Fibroblast of lung (primary cell): ENCODE results near the gene PUSL1.

Experiments used
- EZH2 ChIP-seq: IDR thresholded peaks from 2 replicates; pipeline ENCODE4 v1.5.1; 2012; ENCODE audit warnings: low read length, control low read depth, mild to moderate bottlenecking; ENCODE audit errors: missing control alignments
- TF ChIP-seq, protein P1 (sequence below), 2 donors: IDR thresholded peaks in 1 of 2; conservative IDR thresholded peaks in 1 of 2; 1 replicate in 1 of 2; 2 replicates in 1 of 2; pipeline ENCODE4 v1.5.1; 2011 to 2012; ENCODE audit warnings: low read length in 2 of 2, control low read depth in 1 of 2, inconsistent platforms in 1 of 2, low read depth in 1 of 2, mild to moderate bottlenecking in 1 of 2

DNA sequence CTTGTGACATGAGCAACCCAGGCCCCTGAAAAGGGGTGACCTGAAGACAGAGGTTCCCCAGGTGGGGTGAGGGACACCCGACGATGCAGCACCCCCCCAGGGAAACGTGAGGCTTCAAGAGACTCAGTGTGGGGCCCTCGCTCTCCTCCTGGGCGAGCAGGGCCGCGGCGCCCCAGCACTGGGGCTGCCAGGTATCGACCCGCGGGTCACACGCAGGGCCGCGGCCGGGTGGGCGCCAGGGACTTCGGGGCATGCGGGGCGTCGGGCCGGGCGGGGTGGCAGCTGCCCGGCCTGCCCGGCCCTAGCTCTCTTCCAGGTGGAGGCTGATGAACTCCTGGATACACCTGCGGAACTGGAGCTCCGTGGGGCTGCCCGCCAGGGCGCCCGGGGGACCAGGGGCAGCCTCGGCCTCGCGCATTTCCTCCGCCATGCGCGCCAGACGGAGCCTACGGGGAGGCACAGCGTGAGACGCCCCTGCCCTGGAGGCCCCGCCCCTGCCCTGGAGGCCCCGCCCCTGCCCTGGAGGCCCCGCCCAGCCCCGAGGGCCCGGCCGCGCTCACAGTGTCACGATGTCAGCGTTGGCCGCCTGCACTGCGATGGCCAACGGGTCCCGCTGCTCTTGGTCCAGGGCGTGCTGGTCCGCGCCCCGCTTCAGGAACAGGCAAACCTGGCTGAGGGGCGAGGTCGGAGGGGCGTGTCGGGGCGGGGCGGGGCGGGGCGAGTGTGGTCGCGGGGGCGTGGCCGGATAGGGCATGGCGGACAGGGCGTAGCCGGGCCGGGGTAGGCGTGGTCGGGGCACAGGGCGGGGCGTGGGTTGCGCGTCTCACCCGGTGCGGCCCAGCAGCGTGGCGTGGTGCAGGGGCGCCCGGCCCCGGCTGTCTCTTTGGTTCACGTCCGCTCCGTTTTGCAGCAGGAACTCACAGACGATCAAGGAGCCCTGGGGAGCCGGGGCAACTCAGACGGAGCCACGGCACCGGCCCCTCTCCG, 14.8 kb upstream of the PUSL1 start:
- TF ChIP-seq, protein P1, sequence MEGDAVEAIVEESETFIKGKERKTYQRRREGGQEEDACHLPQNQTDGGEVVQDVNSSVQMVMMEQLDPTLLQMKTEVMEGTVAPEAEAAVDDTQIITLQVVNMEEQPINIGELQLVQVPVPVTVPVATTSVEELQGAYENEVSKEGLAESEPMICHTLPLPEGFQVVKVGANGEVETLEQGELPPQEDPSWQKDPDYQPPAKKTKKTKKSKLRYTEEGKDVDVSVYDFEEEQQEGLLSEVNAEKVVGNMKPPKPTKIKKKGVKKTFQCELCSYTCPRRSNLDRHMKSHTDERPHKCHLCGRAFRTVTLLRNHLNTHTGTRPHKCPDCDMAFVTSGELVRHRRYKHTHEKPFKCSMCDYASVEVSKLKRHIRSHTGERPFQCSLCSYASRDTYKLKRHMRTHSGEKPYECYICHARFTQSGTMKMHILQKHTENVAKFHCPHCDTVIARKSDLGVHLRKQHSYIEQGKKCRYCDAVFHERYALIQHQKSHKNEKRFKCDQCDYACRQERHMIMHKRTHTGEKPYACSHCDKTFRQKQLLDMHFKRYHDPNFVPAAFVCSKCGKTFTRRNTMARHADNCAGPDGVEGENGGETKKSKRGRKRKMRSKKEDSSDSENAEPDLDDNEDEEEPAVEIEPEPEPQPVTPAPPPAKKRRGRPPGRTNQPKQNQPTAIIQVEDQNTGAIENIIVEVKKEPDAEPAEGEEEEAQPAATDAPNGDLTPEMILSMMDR (conservative IDR thresholded peaks at IDR 0.05 in 1 of 2, IDR thresholded peaks at IDR 0.05 in 1 of 2; ENCODE audit: low read depth in 1 of 2, low read length in 2 of 2) = no peak
- TF ChIP-seq EZH2 = no peak
